EH (cell line): ENCODE data around the gene LRRC14B.
A peak's percentile ranks its signal among the peaks of the same experiment; 100 is the strongest.
"Not testable (repeated sequence)": the region's sequence is repeated elsewhere in the genome, so short reads cannot be mapped to it uniquely, and the experiment has no call there.

Source experiments
- DNase-seq: peaks from one replicate; pipeline ENCODE4 v3.0.0-alpha.2; 2015; ENCODE audit warnings: low read depth

Gene LRRC14B

GRCh38 chr5:241045-241669, 49.9 kb downstream of the LRRC14B start:
- peak; percentile 29 for DNase-seq

GRCh38 chr5:243683-244367, 52.5 kb downstream of the LRRC14B start:
- not testable (repeated sequence) for DNase-seq

DNA sequence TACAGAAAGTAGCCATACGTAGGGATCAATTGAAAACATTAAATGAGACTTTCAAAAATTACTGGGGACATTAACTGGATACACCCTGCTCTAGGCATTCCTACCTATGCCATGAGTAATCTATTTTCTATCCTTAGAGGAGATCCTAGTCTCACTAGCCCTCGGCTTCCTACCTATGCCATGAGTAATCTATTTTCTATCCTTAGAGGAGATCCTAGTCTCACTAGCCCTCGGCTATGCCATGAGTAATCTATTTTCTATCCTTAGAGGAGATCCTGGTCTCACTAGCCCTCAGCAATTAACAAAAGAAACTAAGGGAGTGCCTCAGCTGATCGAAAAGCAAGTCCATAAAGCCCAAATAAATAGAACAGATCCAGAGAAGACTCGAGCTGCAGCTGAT, 54.4 kb downstream of the LRRC14B start:
- peak; percentile 20 for DNase-seq
